ENCODE data around the gene TCF4.

The TCF4 gene

DNA sequence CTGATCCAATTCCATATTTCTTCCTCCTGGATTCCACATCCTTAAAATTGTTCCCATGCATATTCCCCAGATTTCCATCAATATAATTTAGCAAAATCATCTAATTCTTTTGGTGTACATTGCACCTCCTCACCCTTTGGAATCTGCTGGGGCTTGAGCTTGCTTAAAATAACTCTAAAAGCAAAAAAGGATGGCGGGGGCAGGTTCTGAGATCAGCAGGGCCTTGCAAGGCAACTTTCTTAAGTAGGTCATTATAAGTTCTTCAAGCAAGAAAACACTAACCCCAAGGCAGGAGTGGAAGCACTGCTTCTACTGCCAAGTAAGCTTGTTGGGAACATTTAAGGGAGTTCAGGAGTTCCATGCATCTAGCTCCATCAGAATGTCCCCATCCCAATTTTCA, 374.4 kb downstream of the TCF4 start:
- DNase-seq, result no peak

DNA sequence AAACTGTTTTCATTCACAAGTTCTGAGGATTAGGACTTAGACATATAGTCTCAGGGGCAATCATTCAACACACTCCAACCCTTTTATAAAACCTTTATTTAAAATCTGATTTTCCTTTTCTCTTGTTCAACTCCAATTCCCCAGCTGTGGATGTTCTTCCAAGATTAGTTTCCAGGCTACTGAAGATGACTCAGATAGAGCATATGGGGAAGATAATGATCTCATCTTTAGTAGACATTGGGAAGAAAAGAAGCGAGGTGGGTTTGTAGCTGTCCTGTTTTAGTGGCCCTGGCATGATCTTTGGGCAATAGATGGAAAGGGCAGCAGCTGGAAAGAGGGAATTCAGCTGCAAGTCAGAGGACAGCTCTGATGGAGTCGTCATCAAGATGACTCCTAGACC, 381.1 kb downstream of the TCF4 start:
- DNase-seq, result no peak

DNA sequence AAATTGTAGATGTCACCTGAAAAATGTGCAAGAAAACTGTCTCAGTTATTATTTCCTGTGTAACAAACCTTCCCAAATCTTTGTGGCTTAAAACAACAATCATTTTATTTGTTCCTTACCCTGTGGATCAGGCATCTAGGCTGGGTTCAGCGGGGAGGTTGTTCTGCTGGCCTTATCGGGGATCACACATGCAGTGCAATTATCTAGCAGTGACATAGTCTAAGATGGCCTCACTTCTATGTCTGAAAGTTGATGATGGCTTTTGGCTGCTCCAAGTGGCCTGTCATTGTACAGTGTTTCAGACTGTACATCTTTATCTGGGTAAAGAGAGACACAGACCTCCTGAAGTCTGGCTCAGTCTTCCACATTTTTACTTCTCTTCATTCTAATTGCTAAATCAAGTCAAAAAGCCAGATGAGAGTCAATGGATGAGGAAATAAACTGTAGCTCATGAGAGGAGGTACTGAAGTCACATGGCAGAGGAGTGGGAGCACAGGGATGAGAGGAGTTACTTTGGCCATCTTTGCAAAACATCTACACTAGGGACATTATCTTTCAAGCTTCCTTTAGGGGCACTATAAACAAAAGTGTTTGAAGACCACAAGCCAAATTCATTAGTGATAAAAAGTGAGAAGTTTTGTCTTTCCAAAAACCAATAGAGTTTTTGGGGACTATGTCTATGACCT, 385.6 kb downstream of the TCF4 start:
- no peak for DNase-seq

DNA sequence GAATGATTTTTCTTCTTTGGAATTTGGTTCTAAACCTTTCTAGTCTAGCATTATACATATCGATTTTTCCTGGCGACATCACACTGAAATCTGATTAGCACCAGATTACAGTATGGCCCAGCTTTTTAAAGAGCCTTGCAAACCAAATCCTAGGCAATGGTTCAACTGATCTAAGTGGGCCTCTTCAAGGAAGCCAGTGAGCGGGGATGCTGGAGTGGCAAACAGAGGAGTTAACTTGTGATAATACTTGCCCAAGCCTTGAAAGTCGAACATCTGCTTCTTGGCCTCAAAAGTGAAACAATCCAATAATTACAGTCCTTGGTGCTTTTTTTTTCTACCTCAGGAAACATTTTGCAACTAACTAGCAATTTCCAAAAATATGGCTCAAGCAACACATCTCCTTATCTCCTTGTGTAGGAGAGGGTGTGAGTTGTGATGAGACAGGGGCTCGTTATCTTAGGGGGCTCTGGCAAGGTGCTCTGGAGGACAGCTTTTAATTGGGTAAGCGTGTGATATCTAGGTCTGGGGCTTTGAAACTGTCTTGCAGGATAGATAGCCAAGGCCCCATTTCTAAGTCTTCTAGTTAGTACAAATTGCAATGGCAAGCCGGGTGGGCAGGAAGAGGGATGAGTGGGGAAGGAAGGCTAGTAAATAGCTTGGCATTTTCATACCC, 388.6 kb downstream of the TCF4 start:
- no peak for DNase-seq

DNA sequence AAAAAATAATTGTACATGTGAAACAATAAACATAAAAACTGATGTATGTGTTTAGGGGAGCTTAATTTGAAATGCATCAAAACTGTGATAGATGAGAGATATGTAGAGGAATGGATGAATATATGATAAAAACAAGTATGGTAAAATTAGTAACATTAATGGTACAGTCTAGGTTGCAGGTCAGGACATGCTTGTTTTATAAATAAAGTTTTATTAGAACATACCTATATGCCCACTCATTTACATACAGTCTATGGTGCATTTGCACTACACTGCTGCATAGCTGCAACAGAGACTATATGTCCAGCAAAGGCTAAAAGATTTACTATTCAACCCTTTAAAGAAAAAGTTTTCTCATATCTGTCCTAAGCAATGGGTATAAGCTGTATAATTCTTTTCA, 392.1 kb downstream of the TCF4 start:
- no peak for DNase-seq

DNA sequence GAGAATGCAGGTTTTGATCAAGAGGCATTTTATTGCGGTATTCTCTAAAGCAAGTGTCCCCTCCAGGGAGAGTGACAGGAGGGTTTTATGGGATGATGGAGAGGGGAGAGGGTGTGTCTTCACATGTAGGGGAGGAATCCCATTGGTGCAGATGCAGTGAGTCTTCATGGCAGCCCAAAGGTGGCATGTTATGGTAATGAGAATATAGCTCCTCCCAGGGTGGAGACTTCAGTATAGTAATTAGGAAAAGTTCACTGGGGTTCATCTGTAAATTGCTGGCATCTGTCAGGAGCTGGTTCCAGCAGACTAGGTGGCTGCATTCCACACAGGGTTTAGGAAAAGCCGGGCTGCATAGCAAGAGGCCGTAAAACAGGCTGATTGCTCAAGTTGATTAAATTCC, 398.0 kb downstream of the TCF4 start:
- no peak for DNase-seq

DNA sequence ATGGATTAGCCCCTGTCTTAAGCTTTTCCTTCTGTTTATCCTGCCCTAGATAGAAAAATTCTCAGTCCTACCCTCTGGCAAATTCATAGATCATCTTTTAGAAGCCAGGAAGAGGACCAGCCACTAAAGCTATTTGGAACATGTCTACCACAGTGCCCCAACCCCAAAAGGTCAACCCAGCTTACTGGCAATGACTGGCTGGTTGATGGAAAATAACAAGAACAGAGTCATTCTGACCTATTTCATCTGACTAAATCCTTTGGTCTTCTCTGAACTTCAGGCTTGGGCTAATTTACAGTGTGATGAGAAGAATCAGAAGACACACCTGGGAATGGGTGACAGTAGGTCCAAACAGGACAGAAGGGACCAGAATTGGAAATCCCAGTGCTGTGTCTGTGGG, 401.4 kb downstream of the TCF4 start:
- no peak for DNase-seq

DNA sequence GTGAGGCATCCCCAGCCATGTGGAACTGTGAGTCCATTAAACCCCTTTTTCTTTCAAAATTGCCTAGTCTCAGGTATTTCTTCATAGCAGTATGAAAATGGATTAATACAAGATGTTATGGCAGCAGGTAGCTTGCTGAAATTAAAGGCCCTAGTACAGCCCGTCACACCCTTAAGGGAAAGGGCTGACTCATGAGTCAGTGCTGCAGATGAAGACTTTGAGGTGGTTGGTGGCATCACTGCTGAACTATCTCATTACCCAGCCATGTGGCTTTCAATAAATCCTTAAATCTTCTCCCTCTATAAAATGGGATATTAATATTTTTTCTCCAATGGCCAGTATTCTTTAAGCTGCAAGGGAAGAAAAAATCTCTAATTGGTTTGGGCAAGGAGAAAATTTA, 402.6 kb downstream of the TCF4 start:
- DNase-seq, result no peak

DNA sequence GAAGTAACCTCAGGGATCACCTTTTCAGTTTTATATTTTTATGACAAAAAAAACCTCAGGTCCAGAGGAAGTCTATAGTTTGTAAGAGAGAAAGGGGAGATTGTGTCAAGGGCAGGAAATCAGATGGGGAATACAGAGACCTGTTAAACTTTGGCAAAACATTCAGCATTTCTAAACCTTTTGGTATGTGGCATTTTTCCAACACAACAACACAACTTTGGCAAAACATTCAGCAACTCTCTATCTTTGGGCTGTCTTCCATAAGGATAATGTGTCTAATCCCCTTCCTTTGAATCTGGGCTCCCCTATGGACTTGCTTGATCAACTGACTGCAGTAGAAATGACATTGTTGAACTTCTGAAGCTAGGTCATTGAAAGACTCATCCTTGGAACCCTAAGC, 408.2 kb downstream of the TCF4 start:
- no peak for DNase-seq

DNA sequence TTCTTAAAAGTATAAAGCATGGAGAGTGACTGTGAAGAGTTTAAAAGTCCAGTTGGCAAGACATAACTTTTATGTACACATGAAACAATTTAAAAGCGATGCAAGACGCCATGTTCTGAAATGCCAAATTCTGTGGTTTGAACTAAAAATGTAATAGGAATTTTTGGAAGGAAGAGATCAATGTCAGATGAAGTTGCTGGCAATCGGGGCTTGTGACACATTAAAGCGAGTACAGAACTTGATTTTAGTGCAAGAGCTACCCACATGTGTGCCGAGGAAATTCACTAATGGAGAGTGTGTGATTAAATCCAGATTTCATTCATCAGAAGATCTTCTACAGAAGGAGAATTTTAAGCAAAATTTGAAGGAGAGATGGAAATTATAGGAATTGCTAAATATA, 408.6 kb downstream of the TCF4 start:
- DNase-seq, result no peak

DNA sequence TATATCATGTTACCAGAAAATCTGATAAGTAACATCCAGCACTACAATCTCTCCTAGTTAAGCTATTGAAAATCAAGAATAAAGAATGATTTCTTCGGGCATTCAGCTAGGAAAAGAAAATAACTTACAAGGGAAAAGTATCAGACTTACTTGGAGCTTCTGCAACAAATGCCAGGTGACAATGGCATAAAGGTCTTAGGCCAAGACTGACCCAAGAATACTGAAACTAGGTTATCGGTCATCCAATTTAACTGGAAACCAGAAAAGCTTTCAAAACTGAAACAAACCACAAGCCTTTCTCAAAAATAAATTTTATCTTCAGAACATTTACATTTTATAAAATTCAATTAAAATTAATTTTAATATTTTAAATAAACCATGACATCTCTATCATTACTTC, 414.7 kb downstream of the TCF4 start:
- no peak for DNase-seq

All from CD4-positive, alpha-beta T cell treated with Interleukin-6 for 4 hours (primary cell).